ENCODE measurements around the gene KPNA4.
"Not testable (repeated sequence)": the region's sequence is repeated elsewhere in the genome, so short reads cannot be mapped to it uniquely, and the experiment has no call there.

DNA sequence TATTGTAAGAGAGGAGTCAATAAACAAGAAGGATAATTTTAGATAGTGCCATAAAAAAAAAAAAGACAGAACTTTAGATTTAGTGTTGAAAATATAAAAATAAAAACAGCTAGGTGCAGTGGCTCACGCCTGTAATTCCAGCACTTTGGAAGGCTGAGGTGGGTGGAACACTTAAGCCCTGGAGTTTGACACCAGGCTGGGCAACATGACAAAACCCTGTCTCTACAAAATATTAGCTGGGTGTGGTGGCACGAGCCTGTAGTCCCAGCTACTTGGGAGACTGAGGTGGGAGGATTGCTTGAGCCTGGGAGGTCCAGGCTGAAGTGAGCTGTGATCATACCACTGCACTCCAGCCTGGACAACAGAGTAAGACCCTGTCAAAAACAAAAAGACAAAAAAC lies 49.0 kb downstream of the KPNA4 start:
- TF ChIP-seq, protein P1, sequence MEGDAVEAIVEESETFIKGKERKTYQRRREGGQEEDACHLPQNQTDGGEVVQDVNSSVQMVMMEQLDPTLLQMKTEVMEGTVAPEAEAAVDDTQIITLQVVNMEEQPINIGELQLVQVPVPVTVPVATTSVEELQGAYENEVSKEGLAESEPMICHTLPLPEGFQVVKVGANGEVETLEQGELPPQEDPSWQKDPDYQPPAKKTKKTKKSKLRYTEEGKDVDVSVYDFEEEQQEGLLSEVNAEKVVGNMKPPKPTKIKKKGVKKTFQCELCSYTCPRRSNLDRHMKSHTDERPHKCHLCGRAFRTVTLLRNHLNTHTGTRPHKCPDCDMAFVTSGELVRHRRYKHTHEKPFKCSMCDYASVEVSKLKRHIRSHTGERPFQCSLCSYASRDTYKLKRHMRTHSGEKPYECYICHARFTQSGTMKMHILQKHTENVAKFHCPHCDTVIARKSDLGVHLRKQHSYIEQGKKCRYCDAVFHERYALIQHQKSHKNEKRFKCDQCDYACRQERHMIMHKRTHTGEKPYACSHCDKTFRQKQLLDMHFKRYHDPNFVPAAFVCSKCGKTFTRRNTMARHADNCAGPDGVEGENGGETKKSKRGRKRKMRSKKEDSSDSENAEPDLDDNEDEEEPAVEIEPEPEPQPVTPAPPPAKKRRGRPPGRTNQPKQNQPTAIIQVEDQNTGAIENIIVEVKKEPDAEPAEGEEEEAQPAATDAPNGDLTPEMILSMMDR (IDR thresholded peaks at IDR 0.05; ENCODE audit: insufficient read depth, low read length), result not testable (repeated sequence)
- TF ChIP-seq POLR2AphosphoS5, GABPA (IDR thresholded peaks at IDR 0.05; ENCODE audit: low read depth): not testable (repeated sequence)
- TF ChIP-seq, protein P2, sequence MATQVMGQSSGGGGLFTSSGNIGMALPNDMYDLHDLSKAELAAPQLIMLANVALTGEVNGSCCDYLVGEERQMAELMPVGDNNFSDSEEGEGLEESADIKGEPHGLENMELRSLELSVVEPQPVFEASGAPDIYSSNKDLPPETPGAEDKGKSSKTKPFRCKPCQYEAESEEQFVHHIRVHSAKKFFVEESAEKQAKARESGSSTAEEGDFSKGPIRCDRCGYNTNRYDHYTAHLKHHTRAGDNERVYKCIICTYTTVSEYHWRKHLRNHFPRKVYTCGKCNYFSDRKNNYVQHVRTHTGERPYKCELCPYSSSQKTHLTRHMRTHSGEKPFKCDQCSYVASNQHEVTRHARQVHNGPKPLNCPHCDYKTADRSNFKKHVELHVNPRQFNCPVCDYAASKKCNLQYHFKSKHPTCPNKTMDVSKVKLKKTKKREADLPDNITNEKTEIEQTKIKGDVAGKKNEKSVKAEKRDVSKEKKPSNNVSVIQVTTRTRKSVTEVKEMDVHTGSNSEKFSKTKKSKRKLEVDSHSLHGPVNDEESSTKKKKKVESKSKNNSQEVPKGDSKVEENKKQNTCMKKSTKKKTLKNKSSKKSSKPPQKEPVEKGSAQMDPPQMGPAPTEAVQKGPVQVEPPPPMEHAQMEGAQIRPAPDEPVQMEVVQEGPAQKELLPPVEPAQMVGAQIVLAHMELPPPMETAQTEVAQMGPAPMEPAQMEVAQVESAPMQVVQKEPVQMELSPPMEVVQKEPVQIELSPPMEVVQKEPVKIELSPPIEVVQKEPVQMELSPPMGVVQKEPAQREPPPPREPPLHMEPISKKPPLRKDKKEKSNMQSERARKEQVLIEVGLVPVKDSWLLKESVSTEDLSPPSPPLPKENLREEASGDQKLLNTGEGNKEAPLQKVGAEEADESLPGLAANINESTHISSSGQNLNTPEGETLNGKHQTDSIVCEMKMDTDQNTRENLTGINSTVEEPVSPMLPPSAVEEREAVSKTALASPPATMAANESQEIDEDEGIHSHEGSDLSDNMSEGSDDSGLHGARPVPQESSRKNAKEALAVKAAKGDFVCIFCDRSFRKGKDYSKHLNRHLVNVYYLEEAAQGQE (IDR thresholded peaks at IDR 0.05; ENCODE audit: insufficient replicate concordance, low read depth), result not testable (repeated sequence)

Data from HL-60 (cell line).